Measurements from ENCODE around the gene EDN3.

- TF ChIP-seq CTCF (IDR thresholded peaks at IDR 0.05; ENCODE audit: low read depth, low read length) = no peak
- TF ChIP-seq EZH2phosphoT487 (IDR thresholded peaks at IDR 0.05; ENCODE audit: low read depth) = no peak
Measured at GRCh38 chr20:59284470-59284869, 15.9 kb upstream of the EDN3 start.

All from OCI-LY3 (cell line).